Epithelial cell of prostate (primary cell): ENCODE measurements around the gene TMEM69.
"Not testable (repeated sequence)": the region's sequence is repeated elsewhere in the genome, so short reads cannot be mapped to it uniquely, and the experiment has no call there.

ENCODE experiments used
- DNase-seq: peaks from one replicate; pipeline ENCODE4 v3.0.0-alpha.2; 2011; ENCODE audit warnings: low read depth, low spot score
- H3K27ac ChIP-seq: fragments of 450-650 bp; 2 replicates; pipeline ENCODE4 v1.5.1; 2017; ENCODE audit warnings: mild to moderate bottlenecking

TMEM69 gene

DNA sequence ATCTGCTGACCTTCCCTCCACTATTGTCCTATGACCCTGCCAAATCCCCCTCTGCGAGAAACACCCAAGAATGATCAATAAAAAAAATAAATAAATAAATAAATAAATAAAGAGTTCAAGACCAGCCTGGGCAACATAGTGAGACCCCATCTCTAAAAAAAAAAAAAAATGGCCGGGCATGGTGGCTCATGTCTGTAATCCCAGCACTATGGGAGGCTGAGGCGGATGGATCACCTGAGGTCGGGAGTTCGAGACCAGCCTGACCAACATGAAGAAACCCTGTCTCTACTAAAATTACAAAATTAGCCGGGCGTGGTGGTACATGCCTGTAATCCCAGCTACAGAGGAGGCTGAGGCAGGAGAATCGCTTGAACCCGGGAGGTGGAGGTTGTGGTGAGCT, 38.0 kb downstream of the TMEM69 start:
- H3K27ac ChIP-seq, DNase-seq: not testable (repeated sequence)

DNA sequence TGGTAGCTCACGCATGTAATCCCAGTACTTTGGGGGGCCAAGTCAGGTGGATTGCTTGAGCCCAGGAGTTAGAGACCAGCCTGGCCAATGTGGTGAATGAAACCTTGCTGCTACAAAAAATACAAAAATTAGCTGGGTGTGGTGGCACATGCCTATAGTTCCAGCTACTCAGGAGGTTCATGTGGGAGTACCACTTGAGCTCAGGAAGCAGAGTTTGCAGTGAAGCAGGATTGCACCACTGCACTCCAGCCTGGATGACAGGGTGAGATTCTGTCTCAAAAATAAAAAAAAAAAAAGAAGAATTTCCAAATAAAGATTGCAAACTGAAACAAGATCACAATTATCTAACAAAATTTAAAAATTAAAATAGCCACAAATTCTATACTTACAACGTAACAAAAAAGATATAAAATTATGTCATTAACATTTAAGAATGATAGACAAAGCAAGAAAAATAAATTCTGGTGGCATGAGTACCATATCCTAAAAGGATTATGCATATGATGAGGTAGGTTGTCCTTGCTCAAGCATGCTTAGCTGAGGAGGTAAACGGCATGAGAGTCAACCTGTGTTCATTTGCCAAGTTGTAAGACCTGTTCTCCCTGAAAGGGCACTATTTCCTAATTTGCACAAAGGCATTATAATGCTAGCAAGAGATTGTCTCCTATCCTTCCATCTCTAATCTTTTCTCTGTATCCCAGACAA, 42.2 kb downstream of the TMEM69 start:
- H3K27ac ChIP-seq: peak overlapping the region; percentile 36
- peak; percentile 70 for DNase-seq

DNA sequence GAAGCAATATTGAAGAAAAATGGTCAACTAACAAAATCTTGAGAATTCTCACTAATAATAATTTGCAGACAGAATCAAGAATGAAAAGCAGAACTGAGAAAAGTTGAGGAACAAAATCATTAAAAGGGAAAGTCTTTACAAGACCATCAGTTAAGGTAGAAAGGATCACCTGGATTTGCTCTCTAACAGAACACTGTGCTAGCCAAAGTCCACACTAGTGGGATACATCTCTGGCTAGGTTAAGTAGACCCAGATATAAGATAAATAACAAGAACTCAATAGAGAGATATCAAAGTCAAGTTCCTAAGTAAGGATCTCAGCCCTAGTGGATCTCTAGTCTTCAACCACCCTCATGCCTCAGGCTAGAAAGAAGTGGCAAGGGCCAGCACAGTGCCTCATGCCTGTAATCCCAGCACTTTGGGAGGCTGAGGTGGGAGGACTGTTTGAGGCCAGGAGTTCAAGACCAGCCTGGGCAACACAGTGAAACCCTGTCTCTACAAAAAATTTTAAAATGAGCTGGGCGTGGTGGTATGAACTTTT, 42.9 kb downstream of the TMEM69 start:
- peak overlapping the region; percentile 36 for H3K27ac ChIP-seq
- no peak for DNase-seq

DNA sequence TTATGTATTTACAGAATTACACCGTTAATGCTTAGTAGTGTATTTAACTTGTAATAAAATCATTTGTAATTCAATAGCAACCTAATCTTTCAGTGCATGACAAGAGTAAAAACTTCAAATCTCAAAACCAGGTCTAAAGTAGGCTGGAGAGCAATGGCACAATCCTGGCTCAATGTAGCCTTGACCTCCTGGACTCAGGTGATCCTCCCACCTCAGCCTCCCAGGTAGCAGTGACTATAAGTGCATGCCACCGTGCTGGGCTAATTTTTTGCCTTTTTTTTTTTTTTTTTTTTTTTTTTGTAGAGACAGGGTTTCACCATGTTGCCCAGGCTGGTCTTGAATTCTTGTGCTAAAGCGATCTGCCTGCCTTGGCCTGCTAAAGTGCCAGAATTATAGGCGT, 51.2 kb downstream of the TMEM69 start:
- DNase-seq: no peak
- no peak overlapping the region for H3K27ac ChIP-seq

DNA sequence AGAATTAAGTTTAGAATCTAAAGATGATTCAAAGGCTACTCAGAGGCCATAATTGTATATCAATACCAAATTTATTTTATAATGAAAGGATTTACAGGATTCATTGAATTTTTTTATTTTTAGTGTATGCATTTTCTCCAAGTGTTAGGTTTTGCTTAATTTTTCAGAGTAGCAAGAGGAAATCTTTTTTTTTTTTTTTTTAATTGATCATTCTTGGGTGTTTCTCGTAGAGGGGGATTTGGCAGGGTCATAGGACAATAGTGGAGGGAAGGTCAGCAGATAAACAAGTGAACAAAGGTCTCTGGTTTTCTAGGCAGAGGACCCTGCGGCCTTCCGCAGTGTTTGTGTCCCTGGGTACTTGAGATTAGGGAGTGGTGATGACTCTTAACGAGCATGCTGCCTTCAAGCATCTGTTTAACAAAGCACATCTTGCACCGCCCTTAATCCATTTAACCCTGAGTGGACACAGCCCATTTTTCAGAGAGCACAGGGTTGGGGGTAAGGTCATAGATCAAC, 51.7 kb downstream of the TMEM69 start:
- H3K27ac ChIP-seq, DNase-seq: not testable (repeated sequence)
